ENCODE results near the gene BRD3.
A peak's percentile ranks its signal among the peaks of the same experiment; 100 is the strongest.

Gene BRD3

DNA sequence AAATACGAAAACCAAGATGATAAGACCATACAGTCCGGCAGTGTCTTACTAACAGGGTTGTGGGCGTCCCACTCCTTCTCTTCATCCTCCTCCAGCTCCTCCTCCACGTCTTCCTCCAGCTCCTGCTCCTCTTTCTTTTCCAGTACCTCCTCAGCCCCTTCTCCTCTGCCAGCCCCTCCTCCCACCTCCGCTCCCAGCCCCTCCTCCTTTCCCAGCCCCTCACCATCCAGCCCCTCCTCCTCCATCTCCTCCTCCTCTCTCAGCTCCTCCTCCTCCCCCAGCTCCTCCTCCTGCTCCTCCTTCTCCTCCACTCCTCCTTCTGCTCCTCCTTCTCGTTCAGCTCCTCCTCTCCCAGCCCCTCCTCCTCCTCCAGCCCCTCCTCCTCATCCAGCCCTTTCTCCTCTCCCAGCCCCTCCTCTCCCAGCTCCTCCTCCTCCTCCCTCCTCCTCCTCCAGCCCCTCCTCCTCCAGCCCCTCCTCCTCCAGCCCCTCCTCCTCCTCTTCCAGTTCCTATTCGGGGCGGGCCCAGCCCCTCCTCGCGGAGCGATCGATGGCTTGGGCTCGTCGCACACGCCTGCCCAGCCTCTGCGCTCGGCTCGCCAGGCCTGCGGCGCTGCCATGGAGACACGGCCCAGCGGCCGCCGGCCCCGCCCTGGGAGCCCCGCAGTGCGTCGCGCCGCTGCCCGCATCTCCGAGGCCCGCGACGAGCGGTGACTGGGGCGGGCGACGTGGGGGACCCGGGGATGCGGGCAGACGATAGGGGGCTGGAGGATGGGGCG, 42.8 kb downstream of the BRD3 start, which contains the start of gene BRD3OS:
BRD3OS (plus strand) TSS at position 654 of the 778 bp plus-strand sequence. CDS start 1,267 bp downstream, outside the sequence.
- peak; percentile 79 to 91 (median 90) for DNase-seq (ENCODE audit: low read depth in 3 of 3)

DNA sequence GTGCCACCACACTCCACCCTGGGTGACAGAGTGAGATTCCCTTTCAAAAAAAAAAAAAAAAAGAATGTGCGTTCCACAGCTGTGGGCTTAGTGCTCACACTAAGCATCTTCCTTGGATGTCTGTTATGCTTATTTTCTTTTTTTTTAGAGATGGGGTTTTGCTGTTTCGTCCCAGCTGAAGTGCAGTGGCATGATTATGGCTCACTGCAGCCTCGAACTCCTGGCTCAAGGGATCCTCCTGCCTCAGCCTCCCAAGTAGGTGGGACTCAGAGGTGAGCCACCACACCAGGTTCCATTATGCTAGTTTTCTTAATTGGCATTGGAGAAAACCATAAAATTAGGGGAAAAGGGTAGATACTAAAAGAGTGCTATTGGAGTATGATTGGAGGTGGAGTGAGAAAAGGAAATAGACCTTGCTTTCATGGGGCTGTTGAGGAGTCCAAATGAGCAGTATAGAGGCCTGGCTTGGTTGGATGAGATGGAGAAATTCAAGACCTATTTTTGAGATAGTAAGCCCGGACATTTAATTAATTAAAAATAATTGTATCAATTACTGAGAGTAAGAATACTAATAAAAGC, 43.5 kb downstream of the BRD3 start:
- no peak for DNase-seq (ENCODE audit: low read depth in 3 of 3)

DNA sequence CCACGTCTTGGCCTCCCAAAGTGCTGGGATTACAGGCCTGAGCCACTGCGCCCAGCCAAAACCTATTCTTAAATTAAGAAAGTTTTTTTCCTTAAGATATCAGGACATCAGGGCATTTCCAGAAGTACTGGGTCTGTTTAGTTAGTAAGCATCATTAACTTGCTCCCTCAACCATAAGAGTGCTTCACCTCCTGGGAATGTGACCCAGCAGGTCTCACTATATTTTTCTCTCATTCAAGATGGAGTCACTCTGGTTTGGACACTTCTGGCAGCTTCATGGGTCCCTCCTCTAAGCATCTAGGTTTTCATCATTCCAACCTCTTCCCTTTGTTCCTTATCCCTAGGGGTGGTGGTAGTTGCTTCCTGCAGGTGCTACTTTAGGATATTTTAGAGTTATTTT, 52.9 kb downstream of the BRD3 start:
- DNase-seq (ENCODE audit: low read depth in 3 of 3) = no peak

DNA sequence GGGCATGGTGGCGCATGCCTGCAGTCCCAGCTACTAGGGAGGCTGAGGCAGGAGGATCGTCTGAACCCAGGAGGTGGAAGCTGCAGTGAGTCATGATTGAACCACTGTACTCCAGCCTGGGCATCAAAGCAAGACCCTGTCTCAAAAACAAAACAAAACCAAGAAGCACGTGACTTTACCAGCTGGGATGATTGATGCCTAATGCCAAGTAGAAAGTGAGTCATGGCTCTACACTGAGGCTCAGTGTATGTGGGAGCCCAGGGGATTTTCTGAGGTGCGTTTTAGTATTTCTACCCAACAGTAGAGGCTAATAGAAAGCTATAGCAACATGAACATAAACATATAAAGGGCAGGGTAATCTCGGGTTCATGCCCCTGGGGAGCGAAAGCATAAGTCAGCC, 56.4 kb downstream of the BRD3 start:
- DNase-seq (ENCODE audit: low read depth in 3 of 3) = no peak

DNA sequence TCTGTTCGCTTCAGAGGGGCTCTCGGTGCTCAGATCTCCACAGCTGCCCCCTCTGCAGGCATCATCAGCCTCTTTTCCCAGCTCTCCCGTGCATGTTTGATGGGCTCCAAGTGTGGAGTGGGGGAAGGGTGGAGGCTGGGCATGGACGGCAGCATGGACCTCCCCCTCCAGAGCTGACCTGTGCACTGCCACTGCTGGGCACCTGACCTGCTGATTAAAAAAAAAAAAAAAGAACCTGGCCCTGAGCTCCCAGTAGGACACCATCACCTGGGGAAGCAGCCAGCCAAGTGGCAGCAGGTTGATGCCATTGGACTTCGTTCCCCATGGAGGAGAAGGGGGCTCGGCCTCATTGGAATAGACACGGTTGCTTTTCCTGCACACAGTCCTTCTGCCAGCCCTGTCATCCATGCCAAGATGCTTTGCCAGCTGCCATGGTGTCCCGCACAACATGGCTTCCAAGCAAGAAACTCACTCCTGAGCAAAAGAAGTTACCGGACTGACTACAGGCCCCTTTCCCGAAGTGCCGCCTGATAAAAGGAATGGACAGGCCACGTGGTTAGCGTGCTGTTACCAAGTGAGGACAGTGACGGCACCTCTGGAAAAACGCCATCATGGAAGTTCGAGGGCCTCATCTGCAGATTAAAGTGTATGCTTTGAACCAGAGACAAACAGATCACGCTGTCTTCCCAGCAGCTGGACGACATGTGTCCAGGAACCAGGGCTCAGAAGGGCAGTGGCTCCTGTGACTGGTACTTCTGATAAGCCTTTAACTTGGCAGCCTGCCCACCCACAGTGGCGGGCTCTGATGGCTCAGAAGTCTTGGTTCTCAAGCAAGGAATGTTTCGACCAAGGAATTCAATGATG, 57.3 kb downstream of the BRD3 start:
- DNase-seq (ENCODE audit: low read depth in 3 of 3) = no peak

DNA sequence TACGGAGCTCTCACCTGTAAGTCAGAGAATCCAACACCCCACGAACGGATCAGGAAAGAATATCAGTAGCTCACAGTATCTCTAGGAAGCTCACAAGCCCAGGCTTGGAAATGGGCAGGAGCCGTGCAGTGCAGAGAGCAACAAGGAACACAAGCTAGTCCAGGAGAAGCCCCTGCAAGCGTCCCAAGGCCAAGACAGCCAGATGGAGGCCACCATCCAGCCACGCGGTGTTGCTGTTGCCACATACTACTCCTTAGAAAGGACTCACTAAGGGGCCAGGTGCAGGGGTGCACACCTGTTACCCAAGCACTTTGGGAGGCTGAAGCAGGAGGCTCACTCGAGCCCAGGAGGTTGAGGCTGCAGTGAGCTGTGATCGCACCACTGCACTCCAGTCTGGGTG, 60.3 kb downstream of the BRD3 start:
- DNase-seq (ENCODE audit: low read depth in 3 of 3) = no peak

DNA sequence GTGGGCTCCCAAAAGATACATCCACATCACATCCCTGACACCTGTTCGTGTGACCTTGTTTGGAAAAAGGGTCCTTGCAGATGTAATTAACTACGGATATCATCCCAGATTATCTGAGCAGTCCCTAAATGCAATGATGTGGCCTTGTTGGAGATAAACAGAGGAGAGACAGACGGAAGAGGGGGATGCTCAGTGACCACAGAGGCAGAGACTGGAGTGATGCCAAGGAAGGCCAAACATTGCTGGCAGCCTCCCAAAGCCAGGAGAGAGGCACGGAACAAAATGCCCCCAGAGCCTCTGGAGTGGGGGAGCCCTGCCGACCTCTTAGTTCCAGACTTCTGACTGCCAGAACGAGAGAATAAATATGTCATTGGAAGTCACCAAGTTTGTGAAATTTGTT, 60.7 kb downstream of the BRD3 start:
- DNase-seq (ENCODE audit: low read depth in 3 of 3) = no peak

DNA sequence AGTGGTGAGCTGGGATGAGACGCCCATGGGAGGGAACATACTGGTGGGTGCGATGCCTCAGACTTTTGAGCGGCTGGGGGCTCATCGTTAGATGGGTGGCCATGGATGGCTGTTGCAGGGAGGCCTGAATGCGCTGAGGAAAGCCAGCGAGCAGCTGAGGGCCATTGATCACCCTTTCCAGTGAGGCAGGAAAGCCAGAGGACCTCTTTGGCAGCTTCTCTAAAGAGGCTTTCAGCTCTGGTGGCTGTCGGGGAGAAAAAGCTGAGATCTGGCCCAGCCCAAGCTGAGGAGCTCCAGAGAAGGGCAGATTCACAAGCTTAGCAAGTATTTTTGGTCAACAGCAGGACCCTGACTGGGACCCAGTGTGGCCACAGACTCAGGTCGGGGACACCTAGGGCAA, 62.4 kb downstream of the BRD3 start:
- no peak for DNase-seq (ENCODE audit: low read depth in 3 of 3)

DNA sequence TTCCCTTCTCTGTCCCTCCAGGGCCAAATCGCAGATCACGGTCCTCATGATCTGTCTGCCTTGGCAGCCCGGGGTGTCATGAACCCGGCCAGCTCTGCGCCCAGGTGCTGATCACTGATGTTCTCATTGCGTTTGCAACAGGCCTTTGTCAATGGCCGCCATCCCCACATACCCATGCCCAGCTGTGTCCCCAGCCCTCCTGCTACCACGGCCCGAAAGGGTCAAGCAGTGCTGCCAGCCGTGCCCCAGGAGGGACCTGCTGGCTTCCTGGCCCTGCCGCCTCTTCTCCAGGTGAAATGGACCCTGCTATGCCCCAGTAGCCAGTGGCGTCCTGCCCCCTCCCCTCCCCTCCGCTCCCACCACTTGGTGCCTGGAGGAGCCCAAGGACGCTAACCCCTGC, 62.9 kb downstream of the BRD3 start:
- DNase-seq (ENCODE audit: low read depth in 3 of 3) = no peak

DNA sequence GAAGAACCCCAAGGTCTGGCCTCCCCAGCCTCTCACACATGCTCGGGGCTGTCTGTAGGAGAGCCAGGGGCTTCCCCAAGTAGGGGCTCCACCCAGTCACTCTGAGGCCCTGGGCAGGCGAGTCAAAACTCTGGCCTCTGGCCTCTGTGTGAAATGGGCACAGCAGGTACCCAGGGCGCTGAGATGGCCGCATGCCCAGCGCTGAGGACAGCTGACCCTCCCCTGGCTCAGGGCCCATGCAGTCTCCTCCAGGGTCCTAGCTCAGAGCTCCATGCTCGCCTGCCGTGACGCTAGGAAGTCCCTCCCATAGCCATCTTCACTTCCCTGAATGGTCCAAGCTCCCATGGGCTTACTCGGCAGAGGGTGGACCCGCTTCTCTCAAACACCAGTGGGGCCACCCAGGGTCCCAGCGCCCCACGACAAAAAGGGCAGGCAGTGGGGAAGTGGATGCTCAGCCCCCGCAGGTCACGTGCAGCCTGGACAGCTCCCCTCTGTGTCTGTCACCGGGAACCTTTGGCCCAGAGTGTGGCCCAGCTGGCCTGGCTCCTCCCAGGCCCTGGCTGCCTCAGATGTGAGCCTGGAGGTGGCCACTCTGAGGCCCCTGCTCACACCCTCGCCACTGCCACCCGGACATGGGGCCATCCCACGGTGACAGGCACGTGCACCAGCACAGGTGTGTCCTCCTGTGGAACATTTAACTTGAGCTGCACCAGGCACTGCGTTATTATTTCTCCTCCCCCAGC, 63.5 kb downstream of the BRD3 start:
- DNase-seq (ENCODE audit: low read depth in 3 of 3) = no peak

DNA sequence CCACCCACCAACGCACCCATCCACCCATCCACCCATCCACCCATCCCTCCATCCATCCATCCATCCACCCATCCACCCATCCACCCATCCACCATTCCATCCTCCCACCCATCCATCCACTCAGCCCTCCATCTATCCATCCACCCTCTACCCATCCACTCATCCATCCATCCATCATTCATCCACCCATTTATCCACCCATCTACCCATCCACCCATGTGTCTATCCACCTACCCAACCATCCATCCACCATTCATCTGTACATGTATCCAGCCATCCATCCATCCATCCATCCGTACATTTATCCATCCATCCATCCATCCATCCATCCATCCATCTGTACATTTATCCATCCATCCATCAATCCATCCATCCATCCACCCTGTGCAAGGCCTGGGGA, 64.6 kb downstream of the BRD3 start:
- no peak for DNase-seq (ENCODE audit: low read depth in 3 of 3)

DNA sequence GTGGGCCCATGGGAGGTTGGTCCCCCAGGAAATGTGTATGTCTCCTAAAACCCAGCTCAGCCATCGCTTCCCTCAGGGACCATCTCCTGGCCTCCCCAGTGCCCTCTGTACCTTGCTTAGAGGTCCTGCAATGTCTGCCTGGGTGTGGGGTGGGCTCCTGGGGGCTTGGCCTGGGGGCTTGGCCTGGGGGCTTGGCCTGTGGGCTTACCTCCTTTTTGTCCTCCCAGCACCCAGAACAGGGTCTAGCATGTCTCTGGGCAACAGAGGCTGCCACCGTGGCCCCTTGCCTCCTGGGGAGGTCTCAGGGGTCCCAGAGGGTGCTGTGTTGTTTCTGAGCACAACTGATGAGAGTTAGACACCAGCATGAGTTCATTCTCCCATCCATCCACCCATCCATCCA, 65.0 kb downstream of the BRD3 start:
- DNase-seq (ENCODE audit: low read depth in 3 of 3) = no peak

DNA sequence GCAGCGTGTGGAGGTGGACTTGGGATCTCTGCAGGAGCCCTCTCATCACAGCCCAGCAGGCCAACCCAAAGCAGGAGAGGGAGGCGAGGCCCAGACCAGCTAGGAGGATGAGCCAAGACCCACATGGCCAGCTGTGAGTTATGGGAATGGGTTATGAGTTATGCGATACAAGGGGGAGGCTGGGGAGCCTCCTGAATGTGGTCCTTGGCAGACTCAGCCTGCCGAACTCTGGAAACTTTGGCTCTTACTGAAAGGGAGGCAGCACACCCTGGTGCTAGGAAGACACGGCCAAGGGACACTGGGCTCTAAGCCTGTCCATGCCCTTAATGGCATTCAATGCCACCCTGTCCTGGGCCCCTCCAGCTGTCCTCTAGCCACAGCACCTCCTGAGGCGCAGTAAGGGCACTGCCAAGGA, 68.0 kb downstream of the BRD3 start:
- DNase-seq (ENCODE audit: low read depth in 3 of 3) = no peak

DNA sequence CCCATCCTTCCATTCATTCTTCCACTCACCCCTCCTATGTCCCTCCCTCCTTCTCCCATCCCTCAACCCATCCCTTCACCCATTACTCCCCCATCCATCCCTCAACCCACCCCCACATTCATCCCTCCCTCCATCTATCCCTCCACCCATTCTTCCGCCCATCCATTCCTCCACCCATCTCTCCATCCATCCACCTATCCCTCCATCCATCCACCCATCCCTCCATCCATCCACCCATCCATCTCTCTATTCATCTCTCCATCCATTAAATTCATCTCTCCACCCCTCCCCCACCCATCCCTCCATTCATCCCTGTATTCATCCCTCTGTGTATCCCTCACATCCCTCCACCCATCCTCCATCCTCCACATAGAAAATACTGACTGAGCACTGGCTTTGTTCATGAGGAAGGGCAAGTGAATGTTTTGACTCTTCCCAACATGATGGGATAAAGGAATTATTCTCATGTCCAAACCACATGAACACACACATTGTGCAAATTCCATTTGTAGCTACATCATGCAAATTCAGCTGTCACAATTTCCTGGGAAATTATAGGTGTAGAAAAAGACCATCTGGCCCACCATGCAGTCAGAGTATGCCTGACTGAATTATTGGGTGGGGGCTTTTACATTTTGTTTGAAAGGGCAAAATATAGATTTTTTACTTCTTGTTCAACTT, 68.8 kb downstream of the BRD3 start:
- no peak for DNase-seq (ENCODE audit: low read depth in 3 of 3)

DNA sequence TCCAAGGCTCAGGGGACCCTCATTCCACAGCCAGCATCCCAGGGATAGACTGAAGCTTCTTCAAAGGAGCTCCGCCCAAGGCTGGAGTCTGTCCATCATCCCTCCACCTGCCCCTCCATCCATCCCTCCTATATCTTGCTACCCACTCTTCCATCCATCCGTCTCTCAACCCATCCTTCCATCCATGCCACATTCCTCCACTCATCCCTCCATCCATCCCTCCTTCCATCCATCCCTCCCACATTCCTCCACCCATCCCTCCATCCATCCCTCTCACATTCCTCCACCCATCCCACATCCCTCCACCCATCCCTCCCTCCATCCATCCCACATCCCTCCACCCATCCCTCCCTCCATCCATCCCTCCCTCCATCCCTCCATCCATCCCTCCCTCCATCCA, 70.2 kb downstream of the BRD3 start:
- no peak for DNase-seq (ENCODE audit: low read depth in 3 of 3)

DNA sequence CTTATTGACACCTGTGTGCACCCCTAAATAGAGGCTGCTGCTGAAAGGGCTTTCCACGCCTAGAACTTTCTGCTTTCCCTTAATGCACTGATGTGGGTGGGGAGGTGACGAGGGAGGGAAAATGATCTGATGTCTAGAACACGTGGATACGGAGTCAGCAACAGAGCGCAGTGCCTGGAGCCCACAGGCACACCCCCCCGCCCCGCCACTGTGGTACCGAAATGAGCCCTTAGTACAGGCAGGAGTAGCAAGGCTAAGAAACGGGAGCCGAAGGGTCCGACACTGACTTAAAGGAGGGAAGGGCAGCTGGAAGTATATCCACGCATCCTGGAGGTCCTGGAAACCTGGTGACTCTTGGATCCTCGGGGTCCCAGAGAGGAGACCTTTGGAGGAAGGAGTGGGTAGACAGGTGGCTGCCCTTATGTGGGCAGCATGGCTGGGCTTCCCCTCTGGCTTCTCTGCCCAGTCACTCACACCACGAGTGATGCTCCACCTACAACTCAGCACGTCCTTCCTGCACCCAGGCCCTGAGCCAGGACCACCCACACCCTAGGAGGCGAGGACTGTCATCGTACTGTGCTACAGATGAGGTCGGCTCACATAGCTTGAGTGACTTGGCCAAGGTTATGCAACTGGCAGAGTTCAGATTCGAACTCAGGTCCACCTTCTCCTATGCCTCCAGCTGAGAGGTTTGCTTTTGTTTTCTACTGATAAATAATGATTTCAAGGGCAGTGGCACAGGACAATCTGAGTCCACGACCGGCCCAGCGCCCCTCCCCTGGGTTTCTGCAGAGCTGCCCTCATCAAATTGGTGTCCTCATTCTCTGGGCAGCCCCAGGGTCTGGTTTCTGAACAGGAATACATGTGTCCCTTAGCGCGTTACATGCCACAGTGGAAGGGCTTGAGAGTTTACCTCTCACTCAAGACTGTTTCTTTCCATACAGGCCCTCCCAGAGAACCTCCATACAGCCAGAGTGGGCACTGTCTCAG, 71.0 kb downstream of the BRD3 start:
- no peak for DNase-seq (ENCODE audit: low read depth in 3 of 3)

DNA sequence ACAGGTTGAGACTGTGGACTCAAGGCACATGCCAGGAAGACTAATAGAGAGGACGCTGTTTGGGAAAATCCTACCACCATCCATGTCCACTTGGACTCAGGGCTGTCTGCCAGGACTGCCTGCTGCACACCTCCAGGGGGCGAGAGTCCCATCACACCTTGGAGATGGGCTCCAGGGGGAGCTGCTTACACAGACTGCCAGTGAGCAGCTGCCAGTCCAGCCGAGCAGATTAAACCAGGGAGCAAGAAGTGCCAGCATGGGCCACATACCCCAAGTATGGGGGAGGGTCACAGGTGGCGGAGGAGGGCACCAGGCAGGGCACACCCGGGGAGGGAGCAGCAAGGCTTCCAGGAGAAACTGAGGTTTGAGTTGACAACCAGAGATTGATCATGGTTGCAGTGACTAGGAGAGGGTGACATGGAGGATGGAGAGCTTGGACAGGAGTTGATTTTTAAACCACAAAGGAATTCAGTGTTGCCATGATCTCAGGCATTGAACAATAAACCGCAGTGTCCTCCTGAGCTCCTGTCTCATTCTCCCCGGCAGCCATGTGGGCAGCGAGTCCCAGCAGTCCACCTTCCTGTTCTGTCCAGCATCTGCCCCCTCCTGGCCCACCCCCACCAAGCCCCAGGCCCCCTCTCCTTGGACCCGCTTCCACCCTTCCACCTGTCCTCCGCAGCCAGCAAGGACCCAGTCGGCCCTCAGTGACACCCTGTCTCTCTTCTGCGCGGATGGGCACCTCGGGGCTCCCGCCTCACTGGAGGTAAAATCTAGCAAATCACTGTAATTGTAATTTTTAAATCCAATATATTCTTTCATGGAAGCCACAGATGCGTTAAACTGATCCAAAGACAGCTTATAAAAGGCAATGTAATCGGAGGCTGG, 72.6 kb downstream of the BRD3 start:
- no peak for DNase-seq (ENCODE audit: low read depth in 3 of 3)

DNA sequence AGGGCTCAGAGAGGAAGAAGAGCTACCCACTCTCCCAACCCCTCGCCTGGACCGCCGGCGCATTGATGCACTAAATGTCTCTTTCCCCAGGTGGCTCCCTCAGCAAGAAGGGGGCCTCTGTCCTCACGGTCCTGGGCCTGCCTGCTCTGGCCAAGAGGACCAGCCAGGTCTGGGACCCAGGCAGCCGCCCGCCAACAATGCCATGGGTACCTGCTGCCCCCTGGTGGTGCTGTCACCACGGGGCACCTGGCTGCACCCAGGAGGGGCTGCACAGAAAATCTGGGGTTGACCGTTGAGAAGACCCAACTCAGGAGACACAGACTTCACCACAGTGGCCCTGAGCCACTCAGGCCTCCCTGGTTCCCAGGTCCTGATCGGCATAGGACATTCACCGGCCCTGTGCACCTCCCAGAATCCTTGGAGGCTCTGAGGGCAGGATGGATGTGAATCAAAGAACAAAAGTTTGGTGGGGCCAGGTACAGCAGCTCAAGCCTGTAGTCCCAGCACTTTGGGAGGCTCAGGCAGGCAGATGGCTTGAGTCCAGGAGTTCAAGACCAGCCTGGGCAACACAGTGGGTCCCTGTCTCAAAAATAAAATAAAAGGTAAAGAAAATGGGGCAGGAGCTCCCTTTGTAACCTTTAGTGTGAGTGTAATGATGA, 73.3 kb downstream of the BRD3 start:
- peak; percentile 53 to 78 (median 60) for DNase-seq (ENCODE audit: low read depth in 3 of 3)

Measured in stimulated activated CD4-positive, alpha-beta T cell treated with anti-CD3 and anti-CD28 coated beads, TNF-alpha, amount 100 ng/mL, for 48 hours (primary cell).